Activated CD8-positive, alpha-beta memory T cell treated with anti-CD3 and anti-CD28 coated beads, Interleukin-2, amount 10 ng/mL, durations not matched to agents 7 days and 5 days (primary cell): ENCODE results near the gene RNF126. TPM values are rescaled to one million over a fixed set of nuclear protein-coding genes. Genes with fewer than 3 reads are reported as not detected.
"Not testable (repeated sequence)": the region's sequence is repeated elsewhere in the genome, so short reads cannot be mapped to it uniquely, and the experiment has no call there.

Experiments used
- ATAC-seq: fragments of 150-1000 bp; cut with Tn5 transposase; one replicate; pipeline ENCODE4 v1.10.0; 2021; ENCODE audit warnings: moderate library complexity
- CTCF ChIA-PET: fragments of 350-600 bp; sonication (Branson Sonifier 250); formaldehyde crosslinking; loops from one replicate; lab custom pipeline; 2021; ENCODE audit warnings: antibody characterized with exemption; lab: Charles Lee
- DNase-seq: peaks from one replicate; pipeline ENCODE4 v3.0.0-alpha.2; 2020
- H3K27ac Mint-ChIP-seq: one replicate; pipeline ENCODE4 v1.8.0; 2021; ENCODE audit warnings: mild to moderate bottlenecking, mixed read lengths
- H3K27me3 Mint-ChIP-seq: one replicate; pipeline ENCODE4 v1.8.0; 2021; ENCODE audit warnings: mixed read lengths
- H3K36me3 Mint-ChIP-seq: one replicate; pipeline ENCODE4 v1.8.0; 2021; ENCODE audit warnings: mild to moderate bottlenecking, mixed read lengths
- H3K4me1 Mint-ChIP-seq: one replicate; pipeline ENCODE4 v1.8.0; 2021; ENCODE audit warnings: mixed read lengths
- H3K4me3 Mint-ChIP-seq: one replicate; pipeline ENCODE4 v1.8.0; 2021; ENCODE audit warnings: mild to moderate bottlenecking, moderate library complexity, mixed read lengths
- H3K9me3 Mint-ChIP-seq: one replicate; pipeline ENCODE4 v1.8.0; 2022; ENCODE audit warnings: low read depth, mixed read lengths
- total RNA-seq, 2 experiments: library from RNA; stranded (reverse); gene quantifications; one replicate each; pipeline ENCODE4 v1.2.3, GENCODE V29; 2021

RNF126 gene
- total RNA-seq, 2 experiments from 2014 or later: 76.9 to 83.0 TPM

- peak; percentile 69 for DNase-seq
- no peaks in the 10 kb centered on the region for H3K27me3 Mint-ChIP-seq
- CTCF ChIA-PET: interaction anchor here (0.8 kb wide), 1 partner anchor 46 kb away, joined by 3 read pairs; no protein-coding TSS in a partner anchor
These were observed 52.8 kb downstream of the RNF126 start for GRCh38 chr19:610071-610800.

GRCh38 chr19:609004-609346 is 54.0 kb downstream of the RNF126 start:
- Mint-ChIP-seq H3K4me3 (no peak overlapping the region), H3K27ac (no peak overlapping the region), H3K4me1 (peaks cover 16% of the 10 kb centered on the region), H3K27me3 (no peaks in the 10 kb centered on the region), H3K9me3 (no peaks in the 10 kb centered on the region), H3K36me3 (peaks cover 1% of the 10 kb centered on the region)
- no peak for DNase-seq
- CTCF ChIA-PET: no interaction called here
- ATAC-seq: no peak

More at GRCh38 chr19:610071-610800, 52.8 kb downstream of the RNF126 start:
- ATAC-seq: peak; percentile 60
- peak overlapping the region; percentile 76 for H3K4me3 Mint-ChIP-seq
- H3K4me1 Mint-ChIP-seq: peaks cover 16% of the 10 kb centered on the region
- H3K9me3 Mint-ChIP-seq: no peaks in the 10 kb centered on the region
- peaks cover 3% of the 10 kb centered on the region for H3K36me3 Mint-ChIP-seq
- peak overlapping the region; percentile 91 for H3K27ac Mint-ChIP-seq

DNA sequence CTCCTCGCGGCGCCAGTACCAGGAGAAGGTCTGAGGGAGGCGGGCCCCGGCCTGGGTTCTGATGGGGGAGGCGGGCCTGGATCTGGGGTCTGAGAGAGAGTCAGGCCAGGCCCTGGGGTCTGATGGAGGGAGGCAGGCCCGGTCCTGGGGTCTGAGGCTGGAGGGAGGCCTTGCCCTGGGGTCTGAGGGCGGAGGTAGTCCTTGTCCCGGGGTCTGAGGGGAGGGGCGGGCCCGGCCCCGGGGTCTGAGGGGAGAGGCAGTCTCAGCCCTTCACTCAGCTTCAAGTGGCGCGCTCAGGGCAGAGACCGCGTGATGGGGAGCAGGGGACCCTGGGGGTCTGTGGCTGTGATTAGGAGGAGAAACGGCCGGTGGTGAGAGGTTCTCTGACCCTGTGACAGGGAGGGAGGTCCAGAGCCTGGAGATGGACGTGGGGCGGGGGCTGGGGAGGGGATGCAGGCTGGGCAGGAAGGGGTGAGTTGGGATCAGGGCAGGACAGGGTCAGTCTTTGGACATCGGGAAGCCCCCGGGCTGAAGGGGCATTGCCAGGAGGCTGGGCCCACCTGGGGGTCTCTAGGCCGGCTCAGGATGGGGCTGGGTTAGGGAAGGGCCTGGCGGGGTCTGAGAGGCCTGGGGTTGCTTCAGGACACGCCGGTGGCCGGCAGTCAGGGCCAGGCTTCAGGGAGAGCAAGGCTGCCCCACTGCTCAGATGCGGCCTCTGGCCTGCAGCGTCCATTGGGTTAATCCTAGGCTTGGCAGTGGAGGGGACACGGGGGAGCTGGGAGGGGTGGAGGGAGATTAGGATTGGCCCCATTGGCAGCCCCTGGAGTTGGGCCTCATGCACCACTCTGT is 54.6 kb downstream of the RNF126 start:
- Mint-ChIP-seq H3K27me3 (no peaks in the 10 kb centered on the region), H3K27ac (peak overlapping the region; percentile 75), H3K4me1 (peaks cover 16% of the 10 kb centered on the region), H3K36me3 (peaks cover 1% of the 10 kb centered on the region), H3K4me3 (no peak overlapping the region), H3K9me3 (no peaks in the 10 kb centered on the region)
- CTCF ChIA-PET: no interaction called here
- peak; percentile 53 for DNase-seq
- ATAC-seq: no peak

DNA sequence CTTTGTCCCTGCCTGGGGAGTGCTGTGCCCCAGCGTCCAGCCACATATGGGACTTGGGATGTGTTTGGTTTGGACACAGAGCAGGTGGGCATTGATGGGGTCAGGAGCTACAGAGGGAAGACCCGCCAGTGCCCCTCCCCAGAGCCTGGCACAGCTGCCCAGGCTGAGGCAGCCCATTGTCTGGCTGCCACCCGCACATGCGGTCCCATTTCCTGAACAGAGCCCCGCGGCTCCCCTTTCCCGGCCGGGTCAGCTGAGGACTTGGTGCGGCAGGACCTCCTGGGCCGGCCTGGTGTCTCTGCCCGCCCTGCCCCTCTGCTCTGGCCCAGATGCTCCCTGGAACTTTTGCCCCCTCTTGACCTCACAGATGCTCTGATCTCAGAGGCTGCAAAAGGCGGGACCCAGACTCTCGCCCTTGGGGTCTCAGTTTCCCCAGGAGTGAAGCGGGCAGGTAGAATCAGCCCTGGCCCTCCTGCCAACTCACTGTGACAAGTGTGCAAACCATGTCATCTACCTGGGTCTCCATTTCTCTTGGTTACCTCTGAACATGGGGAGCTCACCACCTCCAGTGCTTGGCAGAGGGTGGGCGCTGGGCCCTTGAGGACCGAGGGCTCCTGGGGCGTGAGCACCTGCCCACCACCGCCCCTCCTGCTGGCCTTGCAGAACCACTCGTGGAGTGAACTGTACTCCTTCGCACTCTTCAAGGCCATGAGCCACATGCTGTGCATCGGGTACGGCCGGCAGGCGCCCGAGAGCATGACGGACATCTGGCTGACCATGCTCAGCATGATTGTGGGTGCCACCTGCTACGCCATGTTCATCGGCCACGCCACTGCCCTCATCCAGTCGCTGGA is 55.5 kb downstream of the RNF126 start:
- H3K4me1 Mint-ChIP-seq: peaks cover 16% of the 10 kb centered on the region
- H3K4me3 Mint-ChIP-seq: no peak overlapping the region
- ATAC-seq (no peak), DNase-seq (no peak)
- no peak overlapping the region for H3K27ac Mint-ChIP-seq
- H3K27me3 Mint-ChIP-seq: no peaks in the 10 kb centered on the region
- CTCF ChIA-PET: interaction anchor here (1.9 kb wide), 1 partner anchor 97 kb away, joined by 5 read pairs; no protein-coding TSS in a partner anchor
- no peaks in the 10 kb centered on the region for H3K9me3 Mint-ChIP-seq
- H3K36me3 Mint-ChIP-seq: peaks cover 1% of the 10 kb centered on the region

DNA sequence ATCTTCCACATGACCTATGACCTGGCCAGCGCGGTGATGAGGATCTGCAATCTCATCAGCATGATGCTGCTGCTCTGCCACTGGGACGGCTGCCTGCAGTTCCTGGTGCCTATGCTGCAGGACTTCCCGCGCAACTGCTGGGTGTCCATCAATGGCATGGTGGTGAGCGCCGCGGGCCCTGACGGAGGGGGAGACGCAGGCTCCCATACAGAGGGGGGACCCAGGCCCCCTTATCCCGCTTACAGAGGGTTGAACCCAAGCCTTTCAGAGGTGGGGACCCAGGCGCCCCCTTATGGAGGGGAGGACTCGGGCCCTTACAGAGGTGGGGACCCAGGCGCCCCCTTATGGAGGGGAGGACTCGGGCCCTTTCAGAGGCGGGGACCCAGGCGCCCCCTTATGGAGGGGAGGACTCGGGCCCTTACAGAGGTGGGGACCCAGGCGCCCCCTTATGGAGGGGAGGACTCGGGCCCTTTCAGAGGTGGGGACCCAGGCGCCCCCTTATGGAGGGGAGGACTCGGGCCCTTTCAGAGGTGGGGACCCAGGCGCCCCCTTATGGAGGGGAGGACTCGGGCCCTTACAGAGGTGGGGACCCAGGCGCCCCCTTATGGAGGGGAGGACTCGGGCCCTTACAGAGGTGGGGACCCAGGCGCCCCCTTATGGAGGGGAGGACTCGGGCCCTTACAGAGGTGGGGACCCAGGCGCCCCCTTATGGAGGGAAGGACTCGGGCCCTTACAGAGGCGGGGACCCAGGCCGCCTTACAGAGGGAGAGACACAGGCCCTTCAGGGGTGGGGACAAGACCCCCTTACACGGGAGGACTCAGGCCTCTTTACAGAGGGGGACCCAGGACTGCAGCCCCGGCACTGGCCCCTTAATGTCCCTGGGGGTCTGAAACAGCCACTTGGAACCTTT is 57.7 kb downstream of the RNF126 start:
- CTCF ChIA-PET: interaction anchor here (1.0 to 1.9 kb wide), 3 partner anchors 76 to 94 kb away, joined by 3 to 5 read pairs (median 4); no protein-coding TSS in a partner anchor

DNA sequence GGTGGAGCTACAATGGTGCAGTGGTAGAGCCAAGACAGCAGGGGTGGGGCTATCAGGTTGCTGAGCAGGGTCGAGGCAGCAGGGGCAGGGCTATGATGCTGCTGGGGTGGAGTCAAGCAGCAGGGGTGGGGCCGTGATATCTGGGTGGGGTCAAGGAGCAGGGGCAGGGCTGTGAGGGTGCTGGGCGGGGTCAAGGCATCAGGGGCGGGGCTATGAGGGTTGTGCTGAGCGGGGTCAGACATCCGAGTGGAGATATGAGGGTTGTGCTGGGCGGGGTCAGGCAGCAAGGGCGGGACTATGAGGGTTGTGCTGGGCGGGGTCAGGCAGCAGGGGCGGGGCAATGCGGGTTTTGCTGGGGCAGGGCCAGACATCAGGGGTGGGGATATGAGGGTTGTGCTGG is 58.7 kb downstream of the RNF126 start:
- peak overlapping the region; percentile 36 for H3K27ac Mint-ChIP-seq
- peak; percentile 80 for ATAC-seq
- H3K4me1 Mint-ChIP-seq: no peaks in the 10 kb centered on the region
- peak; percentile 77 for DNase-seq
- H3K4me3 Mint-ChIP-seq: no peak overlapping the region
- H3K9me3 Mint-ChIP-seq: no peaks in the 10 kb centered on the region
- CTCF ChIA-PET: interaction anchor here (1.0 kb wide), 1 partner anchor 93 kb away, joined by 3 read pairs; no protein-coding TSS in a partner anchor
- H3K27me3 Mint-ChIP-seq: no peaks in the 10 kb centered on the region
- no peaks in the 10 kb centered on the region for H3K36me3 Mint-ChIP-seq

More for the DNA sequence above, 57.7 kb downstream of the RNF126 start:
- H3K4me1 Mint-ChIP-seq, H3K36me3 Mint-ChIP-seq, H3K9me3 Mint-ChIP-seq, H3K27me3 Mint-ChIP-seq: not testable (repeated sequence)
- peak; percentile 73 for DNase-seq
- Mint-ChIP-seq H3K27ac (peak overlapping the region; percentile 75), H3K4me3 (peak overlapping the region; percentile 62)
- peak; percentile 47 for ATAC-seq

DNA sequence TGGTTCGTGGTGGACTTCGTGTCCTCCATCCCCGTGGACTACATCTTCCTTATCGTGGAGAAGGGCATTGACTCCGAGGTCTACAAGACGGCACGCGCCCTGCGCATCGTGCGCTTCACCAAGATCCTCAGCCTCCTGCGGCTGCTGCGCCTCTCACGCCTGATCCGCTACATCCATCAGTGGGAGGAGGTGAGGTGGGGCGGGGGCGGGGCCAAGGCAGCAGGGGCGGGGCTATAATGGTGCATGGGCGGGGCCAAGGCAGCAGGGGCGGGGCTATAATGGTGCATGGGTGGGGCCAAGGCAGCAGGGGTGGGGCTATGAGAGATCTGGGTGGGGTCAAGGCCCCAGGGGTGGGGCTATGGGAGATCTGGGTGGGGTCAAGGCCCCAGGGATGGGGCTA is 59.2 kb downstream of the RNF126 start:
- H3K4me3 Mint-ChIP-seq, H3K27ac Mint-ChIP-seq, H3K27me3 Mint-ChIP-seq, H3K9me3 Mint-ChIP-seq, DNase-seq, CTCF ChIA-PET, H3K4me1 Mint-ChIP-seq, H3K36me3 Mint-ChIP-seq: not testable (repeated sequence)
- ATAC-seq: peak; percentile 21

DNA sequence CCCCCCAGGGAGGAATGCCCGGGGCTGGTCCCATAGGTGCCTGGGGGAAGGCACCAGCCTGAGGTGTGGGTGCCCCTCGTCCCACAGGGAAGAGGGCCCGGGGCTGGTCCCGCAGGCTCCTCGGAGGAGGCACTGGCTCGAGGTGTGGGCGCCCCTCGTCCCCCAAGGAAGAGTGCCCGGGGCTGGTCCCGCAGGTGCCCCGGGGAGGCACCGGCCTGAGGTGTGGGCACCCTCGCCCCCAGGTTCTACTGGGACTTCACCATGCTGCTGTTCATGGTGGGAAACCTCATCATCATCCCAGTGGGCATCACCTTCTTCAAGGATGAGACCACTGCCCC is 59.7 kb downstream of the RNF126 start:
- H3K27me3 Mint-ChIP-seq, H3K4me1 Mint-ChIP-seq, H3K27ac Mint-ChIP-seq, DNase-seq, H3K4me3 Mint-ChIP-seq, CTCF ChIA-PET, ATAC-seq, H3K9me3 Mint-ChIP-seq, H3K36me3 Mint-ChIP-seq: not testable (repeated sequence)

DNA sequence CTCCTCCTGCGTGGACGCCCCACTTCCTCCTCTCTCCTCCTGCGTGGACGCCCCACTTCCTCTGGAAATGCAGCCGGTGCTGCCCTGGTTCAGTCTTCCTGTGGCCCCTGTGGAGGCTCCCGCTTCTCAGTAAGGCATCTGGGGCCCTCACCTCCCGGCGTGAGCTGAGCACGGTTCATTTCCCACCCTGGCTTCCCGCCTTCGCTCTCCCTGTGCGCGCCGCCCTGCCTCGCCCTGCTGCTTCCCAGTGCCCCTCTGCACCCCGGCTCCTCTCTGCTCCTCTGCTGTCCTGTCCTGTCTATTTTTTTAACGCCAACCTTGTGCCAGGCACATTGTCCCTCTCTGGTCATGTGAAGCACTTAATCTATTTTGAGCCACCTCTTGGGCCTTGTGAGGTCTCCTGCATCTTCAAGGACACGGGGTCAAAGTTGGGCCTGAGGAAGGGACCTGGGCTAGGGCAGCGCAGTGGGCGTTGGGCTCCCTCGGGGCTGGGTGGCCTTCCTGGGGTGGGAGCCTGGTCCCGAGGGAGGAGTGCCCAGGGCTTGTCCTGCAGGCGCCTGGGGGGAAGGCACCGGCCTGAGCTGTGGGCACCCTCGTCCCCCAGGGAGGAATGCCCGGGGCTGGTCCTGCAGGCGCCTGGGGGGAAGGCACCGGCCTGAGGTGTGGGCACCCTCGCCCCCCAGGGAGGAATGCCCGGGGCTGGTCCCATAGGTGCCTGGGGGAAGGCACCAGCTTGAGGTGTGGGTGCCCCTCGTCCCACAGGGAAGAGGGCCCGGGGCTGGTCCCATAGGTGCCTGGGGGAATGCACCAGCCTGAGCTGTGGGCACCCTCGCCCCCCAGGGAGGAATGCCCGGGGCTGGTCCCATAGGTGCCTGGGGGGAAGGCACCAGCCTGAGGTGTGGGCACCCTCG is 60.4 kb downstream of the RNF126 start:
- Mint-ChIP-seq H3K27me3 (no peaks in the 10 kb centered on the region), H3K4me3 (no peak overlapping the region), H3K9me3 (no peaks in the 10 kb centered on the region), H3K4me1 (no peaks in the 10 kb centered on the region), H3K27ac (no peak overlapping the region), H3K36me3 (no peaks in the 10 kb centered on the region)
- DNase-seq (no peak), ATAC-seq (no peak)
- CTCF ChIA-PET: no interaction called here

- CTCF ChIA-PET: no interaction called here
These were observed 61.2 kb downstream of the RNF126 start for GRCh38 chr19:601790-602189.

DNA sequence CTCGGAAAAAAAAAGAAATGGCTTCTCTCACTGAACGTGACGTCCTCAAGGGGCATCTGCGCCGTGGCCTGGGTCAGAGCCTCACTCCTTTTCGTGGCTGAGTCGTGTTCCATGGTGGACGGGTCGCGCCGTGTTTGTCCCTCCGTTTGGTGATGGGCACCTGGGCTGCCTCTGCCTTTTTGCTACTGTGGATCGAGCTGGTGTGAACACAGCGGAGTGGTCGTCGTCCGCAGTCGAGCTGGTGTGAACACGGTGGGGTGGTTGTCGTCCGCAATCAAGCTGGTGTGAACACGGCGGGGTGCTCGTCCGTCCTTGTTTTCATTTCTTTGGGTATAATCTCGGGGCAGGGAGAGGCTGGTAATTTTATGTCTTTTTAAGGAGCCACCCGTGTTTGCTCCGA is 61.7 kb downstream of the RNF126 start:
- no peaks in the 10 kb centered on the region for H3K36me3 Mint-ChIP-seq
- CTCF ChIA-PET: no interaction called here
- H3K27me3 Mint-ChIP-seq: no peaks in the 10 kb centered on the region
- no peak overlapping the region for H3K4me3 Mint-ChIP-seq
- no peaks in the 10 kb centered on the region for H3K9me3 Mint-ChIP-seq
- H3K4me1 Mint-ChIP-seq: no peaks in the 10 kb centered on the region
- DNase-seq (no peak), ATAC-seq (no peak)
- H3K27ac Mint-ChIP-seq: no peak overlapping the region

More at GRCh38 chr19:601790-602189, 61.2 kb downstream of the RNF126 start:
- Mint-ChIP-seq H3K4me3 (no peak overlapping the region), H3K27ac (no peak overlapping the region), H3K36me3 (no peaks in the 10 kb centered on the region), H3K9me3 (no peaks in the 10 kb centered on the region), H3K27me3 (no peaks in the 10 kb centered on the region), H3K4me1 (no peaks in the 10 kb centered on the region)
- DNase-seq (no peak), ATAC-seq (no peak)
